ENCODE data around the gene AHSG. TPM values are rescaled to one million over a fixed set of nuclear protein-coding genes. Genes with fewer than 3 reads are reported as not detected.

AHSG gene
- total and polyA plus RNA-seq, 10 of the 15 experiments (the other 5 are each of a cell fraction or from before 2014, with no cell fraction given), result 0.06 to 0.90 (median 0.15) TPM; not detected in 7

DNA sequence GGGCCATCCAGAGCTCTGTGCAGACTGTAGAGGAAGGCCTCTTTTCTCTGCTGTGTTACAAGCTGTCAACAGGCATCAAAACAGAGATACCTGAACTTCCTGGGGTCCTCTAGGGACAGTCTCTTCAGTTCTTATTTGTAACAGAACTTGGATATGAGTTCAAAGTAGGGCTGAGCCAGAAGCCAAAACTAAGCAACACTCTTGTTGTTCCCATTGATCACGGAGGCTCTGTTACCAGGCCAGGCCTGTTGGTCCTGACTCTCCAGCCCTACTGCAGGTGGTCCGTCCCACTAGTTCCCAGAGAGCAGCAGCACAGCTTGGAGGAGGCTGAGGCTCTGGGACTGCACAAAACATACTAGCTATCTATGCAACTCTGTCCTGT, 13.1 kb upstream of the AHSG start (continued):
- no peak for TF ChIP-seq SMC3 (IDR thresholded peaks at IDR 0.05; ENCODE audit: borderline replicate concordance, low read length)
- TF ChIP-seq, protein P1, sequence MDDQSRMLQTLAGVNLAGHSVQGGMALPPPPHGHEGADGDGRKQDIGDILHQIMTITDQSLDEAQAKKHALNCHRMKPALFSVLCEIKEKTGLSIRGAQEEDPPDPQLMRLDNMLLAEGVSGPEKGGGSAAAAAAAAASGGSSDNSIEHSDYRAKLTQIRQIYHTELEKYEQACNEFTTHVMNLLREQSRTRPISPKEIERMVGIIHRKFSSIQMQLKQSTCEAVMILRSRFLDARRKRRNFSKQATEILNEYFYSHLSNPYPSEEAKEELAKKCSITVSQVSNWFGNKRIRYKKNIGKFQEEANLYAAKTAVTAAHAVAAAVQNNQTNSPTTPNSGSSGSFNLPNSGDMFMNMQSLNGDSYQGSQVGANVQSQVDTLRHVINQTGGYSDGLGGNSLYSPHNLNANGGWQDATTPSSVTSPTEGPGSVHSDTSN (IDR thresholded peaks at IDR 0.05; ENCODE audit: insufficient replicate concordance, low read depth, low read length), result no peak
- TF ChIP-seq, protein P2, sequence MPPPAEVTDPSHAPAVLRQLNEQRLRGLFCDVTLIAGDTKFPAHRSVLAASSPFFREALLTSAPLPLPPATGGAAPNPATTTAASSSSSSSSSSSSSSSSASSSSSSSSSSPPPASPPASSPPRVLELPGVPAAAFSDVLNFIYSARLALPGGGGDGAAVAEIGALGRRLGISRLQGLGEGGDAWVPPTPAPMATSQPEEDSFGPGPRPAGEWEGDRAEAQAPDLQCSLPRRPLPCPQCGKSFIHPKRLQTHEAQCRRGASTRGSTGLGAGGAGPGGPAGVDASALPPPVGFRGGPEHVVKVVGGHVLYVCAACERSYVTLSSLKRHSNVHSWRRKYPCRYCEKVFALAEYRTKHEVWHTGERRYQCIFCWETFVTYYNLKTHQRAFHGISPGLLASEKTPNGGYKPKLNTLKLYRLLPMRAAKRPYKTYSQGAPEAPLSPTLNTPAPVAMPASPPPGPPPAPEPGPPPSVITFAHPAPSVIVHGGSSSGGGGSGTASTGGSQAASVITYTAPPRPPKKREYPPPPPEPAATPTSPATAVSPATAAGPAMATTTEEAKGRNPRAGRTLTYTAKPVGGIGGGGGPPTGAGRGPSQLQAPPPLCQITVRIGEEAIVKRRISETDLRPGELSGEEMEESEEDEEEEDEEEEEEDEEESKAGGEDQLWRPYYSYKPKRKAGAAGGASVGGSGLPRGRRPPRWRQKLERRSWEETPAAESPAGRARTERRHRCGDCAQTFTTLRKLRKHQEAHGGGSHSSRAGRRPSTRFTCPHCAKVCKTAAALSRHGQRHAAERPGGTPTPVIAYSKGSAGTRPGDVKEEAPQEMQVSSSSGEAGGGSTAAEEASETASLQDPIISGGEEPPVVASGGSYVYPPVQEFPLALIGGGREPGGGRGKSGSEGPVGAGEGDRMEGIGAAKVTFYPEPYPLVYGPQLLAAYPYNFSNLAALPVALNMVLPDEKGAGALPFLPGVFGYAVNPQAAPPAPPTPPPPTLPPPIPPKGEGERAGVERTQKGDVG (CRISPR knock-in tag; IDR thresholded peaks at IDR 0.05), result no peak
- TF ChIP-seq SMAD1 (IDR thresholded peaks at IDR 0.05; ENCODE audit: low read depth, partially characterized antibody), result no peak
- no peak for TF ChIP-seq RUNX3 (IDR thresholded peaks at IDR 0.05; ENCODE audit: low read length)

DNA sequence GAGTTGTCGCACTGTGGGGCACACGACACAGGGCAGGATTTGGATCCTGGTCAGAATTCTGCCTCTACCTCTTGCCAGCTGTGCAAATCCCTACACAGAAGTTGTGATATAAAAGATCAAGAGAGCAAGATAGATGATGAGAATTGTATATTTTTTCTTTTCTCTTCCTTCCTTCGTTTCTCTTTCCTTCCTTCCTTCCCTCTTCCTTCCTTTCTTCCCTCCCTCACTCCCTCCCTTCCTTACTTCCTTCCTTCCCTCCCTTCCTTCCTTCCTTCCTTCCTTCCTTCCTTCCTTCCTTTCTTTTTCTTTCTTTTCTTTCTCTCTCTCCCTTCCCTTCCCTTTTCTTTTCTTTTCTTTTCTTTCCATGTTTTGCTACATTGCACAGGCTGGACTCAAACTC, 12.0 kb upstream of the AHSG start:
- ATAC-seq (no peak), FAIRE-seq (no peak), DNase-seq (ENCODE audit: low read depth, low spot score) (no peak)
- CTCF ChIA-PET, result interaction anchor here (2.8 kb wide), 1 partner anchor 15 kb away, joined by 25 read pairs; no protein-coding TSS in a partner anchor
- BruUV-seq (replicated peaks), result no TSS peak
- H3K27ac ChIP-seq (ENCODE audit: control insufficient read depth, insufficient read depth), result no peak overlapping the region
- SMC1A ChIA-PET (ENCODE audit: uncharacterized antibody, unreplicated experiment), result interaction anchor here (1.1 to 2.4 kb wide), 2 partner anchors 14 to 16 kb away, joined by 3 to 6 read pairs; no protein-coding TSS in a partner anchor
- no peaks in the 10 kb centered on the region for H3K4me1 ChIP-seq (ENCODE audit: control insufficient read depth, insufficient read depth, low read length)
- H3K4me2 ChIP-seq (ENCODE audit: control insufficient read depth, insufficient read depth), result no peak overlapping the region
- H4K20me1 ChIP-seq (ENCODE audit: control insufficient read depth, insufficient read depth), result no peaks in the 10 kb centered on the region
- RAD21 ChIA-PET (ENCODE audit: unreplicated experiment), result interaction anchor here (0.6 to 1.7 kb wide), 2 partner anchors 30 to 409 kb away, joined by 3 to 4 read pairs; partner anchors contain the start of gene DNAJB11
- H3K36me3 ChIP-seq (ENCODE audit: control insufficient read depth in 2 of 2, insufficient read depth in 2 of 2, low read length in 1 of 2), result no peaks in the 10 kb centered on the region
- 35% methylated on average over 3 of the region's 3 CpGs for WGBS (ENCODE audit: insufficient coverage, insufficient replicate concordance, low lambda C conversion rate, missing lambda C conversion rate)
- H3K4me3 ChIP-seq, result no peak overlapping the region
- H3K9me3 ChIP-seq (replicated peaks; ENCODE audit: control insufficient read depth, insufficient read depth, low read length), result no peaks in the 10 kb centered on the region
- H3K9ac ChIP-seq (ENCODE audit: control insufficient read depth, insufficient read depth, low read length), result no peak overlapping the region
- in situ Hi-C loops (cut with MboI), result no loop called here
- intact Hi-C loops (cut with micrococcal nuclease; ENCODE audit: unreplicated experiment), result no loop called here
- H3K27me3 ChIP-seq (replicated peaks in 1 of 2; ENCODE audit: control insufficient read depth in 2 of 2, insufficient read depth in 2 of 2, low read length in 1 of 2), result no peaks in the 10 kb centered on the region
- POLR2A ChIA-PET, result interaction anchor here (1.0 kb wide), 1 partner anchor 61 kb away, joined by 5 read pairs; no protein-coding TSS in a partner anchor
- no peak overlapping the region for H2AFZ ChIP-seq (ENCODE audit: control insufficient read depth, low read depth, low read length)
- TF ChIP-seq, protein P3, sequence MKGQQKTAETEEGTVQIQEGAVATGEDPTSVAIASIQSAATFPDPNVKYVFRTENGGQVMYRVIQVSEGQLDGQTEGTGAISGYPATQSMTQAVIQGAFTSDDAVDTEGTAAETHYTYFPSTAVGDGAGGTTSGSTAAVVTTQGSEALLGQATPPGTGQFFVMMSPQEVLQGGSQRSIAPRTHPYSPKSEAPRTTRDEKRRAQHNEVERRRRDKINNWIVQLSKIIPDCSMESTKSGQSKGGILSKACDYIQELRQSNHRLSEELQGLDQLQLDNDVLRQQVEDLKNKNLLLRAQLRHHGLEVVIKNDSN (IDR thresholded peaks at IDR 0.05; ENCODE audit: borderline replicate concordance, extremely low read length, insufficient read depth, low read depth, low read length), result no peak
- TF ChIP-seq SUZ12 (IDR thresholded peaks at IDR 0.05; ENCODE audit: unreplicated experiment) (no peak), ZNF622 (IDR thresholded peaks at IDR 0.05) (no peak), BRCA1 (IDR thresholded peaks at IDR 0.05; ENCODE audit: low read depth, low read length) (no peak), ASH2L (IDR thresholded peaks at IDR 0.05; ENCODE audit: borderline replicate concordance, low read depth) (no peak), NRF1 (conservative IDR thresholded peaks at IDR 0.05; ENCODE audit: low read depth, low read length) (no peak)
- no peaks in the 10 kb centered on the region for H3K79me2 ChIP-seq (ENCODE audit: control insufficient read depth, insufficient read depth, low read length)
